Stimulated activated CD4-positive, alpha-beta T cell treated with anti-CD3 and anti-CD28 coated beads, Interleukin-15, amount 100 ng/mL, for 48 hours (primary cell): Measurements from ENCODE around the gene GIT1.

Source experiments
- DNase-seq, 2 donors: peaks; one replicate each; pipeline ENCODE4 v3.0.0-alpha.2; 2020; ENCODE audit warnings: low read depth in 2 of 2

Gene GIT1

GRCh38 chr17:29616300-29617048, 27.0 kb upstream of the GIT1 start:
- DNase-seq: no peak

GRCh38 chr17:29615492-29616299, 26.2 kb upstream of the GIT1 start:
- peak; percentile 66 to 83 for DNase-seq

- DNase-seq: no peak
These were observed 25.6 kb upstream of the GIT1 start for GRCh38 chr17:29615048-29615385.

GRCh38 chr17:29614349-29615047, 25.1 kb upstream of the GIT1 start:
- no peak for DNase-seq

- DNase-seq: no peak
These were observed 24.4 kb upstream of the GIT1 start for GRCh38 chr17:29613856-29614255.

GRCh38 chr17:29613352-29613837, 23.9 kb upstream of the GIT1 start:
- peak; percentile 91 to 96 for DNase-seq

- DNase-seq: no peak
These were observed 23.2 kb upstream of the GIT1 start for GRCh38 chr17:29612404-29613280.

GRCh38 chr17:29612094-29612403, 22.6 kb upstream of the GIT1 start:
- no peak for DNase-seq

- no peak for DNase-seq
These were observed 22.1 kb upstream of the GIT1 start for GRCh38 chr17:29611351-29612093.

- no peak for DNase-seq
These were observed 20.9 kb upstream of the GIT1 start for GRCh38 chr17:29610395-29610794.

- DNase-seq: no peak
These were observed 19.5 kb upstream of the GIT1 start for GRCh38 chr17:29608986-29609385.

- no peak for DNase-seq
These were observed 18.2 kb upstream of the GIT1 start for GRCh38 chr17:29607557-29608195.

- no peak for DNase-seq
These were observed 13.7 kb upstream of the GIT1 start for GRCh38 chr17:29603109-29603674.

- DNase-seq: no peak
These were observed 8.1 kb upstream of the GIT1 start for GRCh38 chr17:29597361-29598172.

- no peak for DNase-seq
These were observed 7.4 kb upstream of the GIT1 start for GRCh38 chr17:29596811-29597210.

- no peak for DNase-seq
These were observed 6.7 kb upstream of the GIT1 start for GRCh38 chr17:29595943-29596774.

- DNase-seq: no peak
These were observed 5.9 kb upstream of the GIT1 start for GRCh38 chr17:29595107-29595942.
